Measurements from ENCODE around the gene CTRB1. TPM values are rescaled to one million over a fixed set of nuclear protein-coding genes. Genes with fewer than 3 reads are reported as not detected.

CTRB1 gene
- polyA plus RNA-seq, 2 donors, result 0.34 to 2.0 TPM

GRCh38 chr16:75230471-75231110 lies 11.8 kb downstream of the CTRB1 start:
- WGBS, 2 donors, result 74 to 84% methylated on average over 9 of the region's 9 CpGs
- no peak overlapping the region for H3K27ac ChIP-seq (ENCODE audit: low read depth in 2 of 2, low read length in 1 of 2)
- no peak overlapping the region for H3K4me3 ChIP-seq (ENCODE audit: low read depth in 1 of 2, low read length in 2 of 2)
- peaks cover 0 to 35% of the 10 kb centered on the region in 2 donors for H3K36me3 ChIP-seq (ENCODE audit: control insufficient read depth in 2 of 2, insufficient read depth in 2 of 2, low read length in 1 of 2)
- H3K4me1 ChIP-seq (ENCODE audit: control insufficient read depth in 2 of 2, insufficient read depth in 2 of 2, low read length in 1 of 2), result peaks cover 0 to 9% of the 10 kb centered on the region in 2 donors
- H3K27me3 ChIP-seq (ENCODE audit: control insufficient read depth in 1 of 2, insufficient read depth in 2 of 2, low read length in 2 of 2), result no peaks in the 10 kb centered on the region
- no peaks in the 10 kb centered on the region for H3K9me3 ChIP-seq (ENCODE audit: control insufficient read depth in 2 of 2, insufficient read depth in 1 of 2, low read depth in 1 of 2, low read length in 1 of 2)

GRCh38 chr16:75231570-75231969 lies 12.8 kb downstream of the CTRB1 start:
- Histone ChIP-seq H3K27ac (ENCODE audit: low read depth in 2 of 2, low read length in 1 of 2) (no peak overlapping the region), H3K9me3 (ENCODE audit: control insufficient read depth in 2 of 2, insufficient read depth in 1 of 2, low read depth in 1 of 2, low read length in 1 of 2) (no peaks in the 10 kb centered on the region), H3K27me3 (ENCODE audit: control insufficient read depth in 1 of 2, insufficient read depth in 2 of 2, low read length in 2 of 2) (no peaks in the 10 kb centered on the region), H3K4me3 (ENCODE audit: low read depth in 1 of 2, low read length in 2 of 2) (no peak overlapping the region), H3K36me3 (ENCODE audit: control insufficient read depth in 2 of 2, insufficient read depth in 2 of 2, low read length in 1 of 2) (peaks cover 0 to 45% of the 10 kb centered on the region in 2 donors), H3K4me1 (ENCODE audit: control insufficient read depth in 2 of 2, insufficient read depth in 2 of 2, low read length in 1 of 2) (peaks cover 0 to 9% of the 10 kb centered on the region in 2 donors)
- WGBS, 2 donors, result 86 to 87% methylated on average over 11 of the region's 11 CpGs

GRCh38 chr16:75233611-75233938 lies 14.8 kb downstream of the CTRB1 start:
- Histone ChIP-seq H3K27me3 (ENCODE audit: control insufficient read depth in 1 of 2, insufficient read depth in 2 of 2, low read length in 2 of 2) (no peaks in the 10 kb centered on the region), H3K4me1 (ENCODE audit: control insufficient read depth in 2 of 2, insufficient read depth in 2 of 2, low read length in 1 of 2) (peaks cover 2 to 11% of the 10 kb centered on the region in 2 donors), H3K36me3 (ENCODE audit: control insufficient read depth in 2 of 2, insufficient read depth in 2 of 2, low read length in 1 of 2) (peaks cover 0 to 48% of the 10 kb centered on the region in 2 donors), H3K4me3 (ENCODE audit: low read depth in 1 of 2, low read length in 2 of 2) (no peak overlapping the region), H3K9me3 (ENCODE audit: control insufficient read depth in 2 of 2, insufficient read depth in 1 of 2, low read depth in 1 of 2, low read length in 1 of 2) (no peaks in the 10 kb centered on the region), H3K27ac (ENCODE audit: low read depth in 2 of 2, low read length in 1 of 2) (no peak overlapping the region)
- WGBS, 2 donors, result 40 to 57% methylated on average over 7 of the region's 7 CpGs

- no peak overlapping the region for H3K27ac ChIP-seq (ENCODE audit: low read depth in 2 of 2, low read length in 1 of 2)
- H3K27me3 ChIP-seq (ENCODE audit: control insufficient read depth in 1 of 2, insufficient read depth in 2 of 2, low read length in 2 of 2), result no peaks in the 10 kb centered on the region
- peaks cover 0 to 35% of the 10 kb centered on the region in 2 donors for H3K36me3 ChIP-seq (ENCODE audit: control insufficient read depth in 2 of 2, insufficient read depth in 2 of 2, low read length in 1 of 2)
- H3K4me1 ChIP-seq (ENCODE audit: control insufficient read depth in 2 of 2, insufficient read depth in 2 of 2, low read length in 1 of 2), result peaks cover 4 to 22% of the 10 kb centered on the region in 2 donors
- 85 to 86% methylated on average over 46 to 48 of the region's 48 CpGs for WGBS, 2 donors
- H3K9me3 ChIP-seq (ENCODE audit: control insufficient read depth in 2 of 2, insufficient read depth in 1 of 2, low read depth in 1 of 2, low read length in 1 of 2), result no peaks in the 10 kb centered on the region
- no peak overlapping the region for H3K4me3 ChIP-seq (ENCODE audit: low read depth in 1 of 2, low read length in 2 of 2)
Observed at GRCh38 chr16:75234856-75235696, 16.3 kb downstream of the CTRB1 start.

GRCh38 chr16:75235721-75236193 lies 17.0 kb downstream of the CTRB1 start:
- H3K4me1 ChIP-seq (ENCODE audit: control insufficient read depth in 2 of 2, insufficient read depth in 2 of 2, low read length in 1 of 2), result peaks cover 4 to 23% of the 10 kb centered on the region in 2 donors
- H3K27me3 ChIP-seq (ENCODE audit: control insufficient read depth in 1 of 2, insufficient read depth in 2 of 2, low read length in 2 of 2), result no peaks in the 10 kb centered on the region
- no peaks in the 10 kb centered on the region for H3K9me3 ChIP-seq (ENCODE audit: control insufficient read depth in 2 of 2, insufficient read depth in 1 of 2, low read depth in 1 of 2, low read length in 1 of 2)
- H3K36me3 ChIP-seq (ENCODE audit: control insufficient read depth in 2 of 2, insufficient read depth in 2 of 2, low read length in 1 of 2), result peaks cover 0 to 36% of the 10 kb centered on the region in 2 donors
- 89 to 92% methylated on average over 31 to 34 of the region's 34 CpGs for WGBS, 2 donors
- no peak overlapping the region for H3K4me3 ChIP-seq (ENCODE audit: low read depth in 1 of 2, low read length in 2 of 2)
- H3K27ac ChIP-seq (ENCODE audit: low read depth in 2 of 2, low read length in 1 of 2), result no peak overlapping the region

- Histone ChIP-seq H3K36me3 (ENCODE audit: control insufficient read depth in 2 of 2, insufficient read depth in 2 of 2, low read length in 1 of 2) (peaks cover 0 to 41% of the 10 kb centered on the region in 2 donors), H3K27me3 (ENCODE audit: control insufficient read depth in 1 of 2, insufficient read depth in 2 of 2, low read length in 2 of 2) (no peaks in the 10 kb centered on the region), H3K27ac (ENCODE audit: low read depth in 2 of 2, low read length in 1 of 2) (no peak overlapping the region), H3K4me1 (ENCODE audit: control insufficient read depth in 2 of 2, insufficient read depth in 2 of 2, low read length in 1 of 2) (peaks cover 4 to 28% of the 10 kb centered on the region in 2 donors), H3K4me3 (ENCODE audit: low read depth in 1 of 2, low read length in 2 of 2) (no peak overlapping the region), H3K9me3 (ENCODE audit: control insufficient read depth in 2 of 2, insufficient read depth in 1 of 2, low read depth in 1 of 2, low read length in 1 of 2) (no peaks in the 10 kb centered on the region)
- 74 to 79% methylated on average over 7 of the region's 7 CpGs for WGBS, 2 donors
Observed at GRCh38 chr16:75236232-75236631, 17.4 kb downstream of the CTRB1 start.

GRCh38 chr16:75236736-75237397 lies 18.1 kb downstream of the CTRB1 start:
- Histone ChIP-seq H3K4me3 (ENCODE audit: low read depth in 1 of 2, low read length in 2 of 2) (no peak overlapping the region), H3K36me3 (ENCODE audit: control insufficient read depth in 2 of 2, insufficient read depth in 2 of 2, low read length in 1 of 2) (peaks cover 0 to 47% of the 10 kb centered on the region in 2 donors), H3K27me3 (ENCODE audit: control insufficient read depth in 1 of 2, insufficient read depth in 2 of 2, low read length in 2 of 2) (no peaks in the 10 kb centered on the region), H3K4me1 (ENCODE audit: control insufficient read depth in 2 of 2, insufficient read depth in 2 of 2, low read length in 1 of 2) (peaks cover 4 to 29% of the 10 kb centered on the region in 2 donors), H3K27ac (ENCODE audit: low read depth in 2 of 2, low read length in 1 of 2) (no peak overlapping the region), H3K9me3 (ENCODE audit: control insufficient read depth in 2 of 2, insufficient read depth in 1 of 2, low read depth in 1 of 2, low read length in 1 of 2) (no peaks in the 10 kb centered on the region)
- 90 to 91% methylated on average over 28 of the region's 28 CpGs for WGBS, 2 donors

GRCh38 chr16:75237398-75238131 lies 18.8 kb downstream of the CTRB1 start:
- H3K4me1 ChIP-seq (ENCODE audit: control insufficient read depth in 2 of 2, insufficient read depth in 2 of 2, low read length in 1 of 2), result peaks cover 4 to 29% of the 10 kb centered on the region in 2 donors
- no peaks in the 10 kb centered on the region for H3K9me3 ChIP-seq (ENCODE audit: control insufficient read depth in 2 of 2, insufficient read depth in 1 of 2, low read depth in 1 of 2, low read length in 1 of 2)
- 84 to 86% methylated on average over 17 to 18 of the region's 18 CpGs for WGBS, 2 donors
- H3K4me3 ChIP-seq (ENCODE audit: low read depth in 1 of 2, low read length in 2 of 2), result no peak overlapping the region
- H3K27ac ChIP-seq (ENCODE audit: low read depth in 2 of 2, low read length in 1 of 2), result peak overlapping the region in 1 of 2 donors; percentile 6
- H3K36me3 ChIP-seq (ENCODE audit: control insufficient read depth in 2 of 2, insufficient read depth in 2 of 2, low read length in 1 of 2), result peaks cover 4 to 50% of the 10 kb centered on the region in 2 donors
- no peaks in the 10 kb centered on the region for H3K27me3 ChIP-seq (ENCODE audit: control insufficient read depth in 1 of 2, insufficient read depth in 2 of 2, low read length in 2 of 2)
